GM19025 (cell line): ENCODE measurements around the gene CBR1.

Experiments used
- ATAC-seq: cut with Tn5 transposase; IDR thresholded peaks from one replicate; pipeline ENCODE4 v1.9.1; 2021; ENCODE audit warnings: mild to moderate bottlenecking, low read depth, moderate library complexity; ENCODE audit not compliant: unreplicated experiment

Gene CBR1

DNA sequence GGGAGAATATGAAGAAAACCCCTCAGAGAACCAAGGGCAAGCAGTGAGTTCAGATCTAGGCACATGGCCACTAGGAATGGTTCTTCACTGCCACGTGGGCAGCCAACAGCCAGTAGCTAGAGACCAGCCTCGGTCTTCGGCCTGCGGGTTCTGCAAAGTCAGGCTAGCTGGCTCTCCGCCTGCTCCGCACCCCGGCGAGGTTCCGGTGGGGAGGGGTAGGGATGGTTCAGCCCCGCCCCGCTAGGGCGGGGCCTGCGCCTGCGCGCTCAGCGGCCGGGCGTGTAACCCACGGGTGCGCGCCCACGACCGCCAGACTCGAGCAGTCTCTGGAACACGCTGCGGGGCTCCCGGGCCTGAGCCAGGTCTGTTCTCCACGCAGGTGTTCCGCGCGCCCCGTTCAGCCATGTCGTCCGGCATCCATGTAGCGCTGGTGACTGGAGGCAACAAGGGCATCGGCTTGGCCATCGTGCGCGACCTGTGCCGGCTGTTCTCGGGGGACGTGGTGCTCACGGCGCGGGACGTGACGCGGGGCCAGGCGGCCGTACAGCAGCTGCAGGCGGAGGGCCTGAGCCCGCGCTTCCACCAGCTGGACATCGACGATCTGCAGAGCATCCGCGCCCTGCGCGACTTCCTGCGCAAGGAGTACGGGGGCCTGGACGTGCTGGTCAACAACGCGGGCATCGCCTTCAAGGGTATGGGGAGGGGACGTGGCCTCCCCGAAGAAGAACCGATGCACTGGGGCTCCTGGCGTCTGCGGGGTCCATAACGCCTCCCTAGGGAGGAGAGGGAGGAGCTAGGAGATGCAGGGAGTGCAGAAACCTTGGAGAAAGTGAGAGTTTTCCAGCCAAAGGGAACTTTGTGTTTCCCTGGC lies at the start of gene CBR1:
Gene CBR1, plus strand, starts transcription at position 312 of the 871 bp plus-strand sequence. Its CDS starts 92 bp downstream, at position 404.
- ATAC-seq: peak; percentile 90

DNA sequence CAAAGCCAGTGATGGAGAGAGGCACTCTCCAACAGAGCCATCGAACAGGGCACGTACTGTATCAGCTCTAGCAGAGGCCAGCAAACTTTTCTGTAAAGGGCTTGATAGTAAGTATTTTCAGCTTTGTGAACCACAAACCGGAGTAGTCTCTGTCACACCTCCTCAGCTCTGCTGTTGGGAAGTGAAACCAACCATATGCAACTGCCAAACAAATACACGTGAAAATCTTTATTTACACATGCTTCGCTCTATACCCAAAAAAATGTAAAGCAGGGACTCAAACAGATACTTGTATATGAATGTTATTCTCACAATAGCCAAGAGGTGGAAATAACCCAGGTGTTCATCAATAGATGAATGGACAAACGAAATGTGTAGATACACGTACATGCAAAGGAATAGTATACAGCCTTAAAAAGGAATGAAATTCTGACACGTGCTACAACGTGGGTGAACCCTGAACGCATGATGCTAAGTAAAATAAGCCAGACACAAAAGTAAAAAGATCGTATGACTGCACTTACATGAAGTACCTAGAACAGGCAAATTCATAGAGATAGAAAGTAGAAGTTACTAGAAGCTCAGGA lies 48.5 kb upstream of the CBR1 start:
- ATAC-seq: no peak

DNA sequence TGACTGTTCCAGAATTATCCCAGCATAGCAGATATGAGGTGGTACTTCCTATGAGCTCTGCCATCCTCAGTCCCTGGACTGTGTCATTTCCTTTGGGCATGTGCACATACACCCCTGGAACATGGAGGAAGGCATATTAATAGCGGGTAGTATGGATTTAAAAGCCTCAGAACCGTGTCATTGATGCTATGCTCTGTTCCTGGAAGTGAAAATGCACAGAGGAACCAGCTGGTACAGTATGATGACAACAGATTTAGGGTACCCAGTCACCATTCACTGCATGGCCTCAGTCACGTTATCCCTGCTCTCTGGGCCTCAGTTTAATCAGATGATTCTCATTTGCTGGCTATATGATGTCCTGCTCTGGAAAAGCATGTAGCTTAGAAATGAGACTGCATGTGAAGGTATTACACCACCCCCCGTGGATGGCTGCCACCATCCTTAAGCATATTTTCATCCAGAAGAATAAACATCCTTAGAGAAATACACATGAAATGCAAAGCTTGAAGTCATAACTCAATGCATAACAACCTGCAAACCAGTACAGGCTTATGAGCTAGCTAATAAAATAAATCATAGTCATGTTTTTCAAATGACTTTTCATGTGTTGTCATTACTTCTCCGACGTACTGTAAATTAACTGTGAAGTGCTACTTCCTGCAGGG lies 47.3 kb upstream of the CBR1 start:
- ATAC-seq: no peak

DNA sequence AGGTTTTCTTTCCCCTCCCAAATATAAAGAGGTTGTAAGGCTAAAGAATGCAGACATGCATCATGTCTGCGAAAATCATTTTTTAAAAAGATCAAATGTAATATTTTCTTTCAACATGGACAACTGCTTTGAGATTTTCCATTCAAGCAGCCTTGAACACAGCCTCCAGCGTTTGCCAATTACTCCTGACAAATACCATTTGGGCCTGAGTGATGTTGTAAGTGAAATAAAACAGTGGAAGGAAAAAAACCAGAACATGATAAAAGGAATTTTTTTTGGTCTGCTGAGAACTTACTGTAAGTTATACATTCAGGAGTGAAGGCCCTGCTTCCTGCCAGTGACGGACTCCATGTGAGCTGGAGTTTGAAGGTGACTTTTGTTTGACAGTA lies 46.7 kb upstream of the CBR1 start:
- no peak for ATAC-seq

DNA sequence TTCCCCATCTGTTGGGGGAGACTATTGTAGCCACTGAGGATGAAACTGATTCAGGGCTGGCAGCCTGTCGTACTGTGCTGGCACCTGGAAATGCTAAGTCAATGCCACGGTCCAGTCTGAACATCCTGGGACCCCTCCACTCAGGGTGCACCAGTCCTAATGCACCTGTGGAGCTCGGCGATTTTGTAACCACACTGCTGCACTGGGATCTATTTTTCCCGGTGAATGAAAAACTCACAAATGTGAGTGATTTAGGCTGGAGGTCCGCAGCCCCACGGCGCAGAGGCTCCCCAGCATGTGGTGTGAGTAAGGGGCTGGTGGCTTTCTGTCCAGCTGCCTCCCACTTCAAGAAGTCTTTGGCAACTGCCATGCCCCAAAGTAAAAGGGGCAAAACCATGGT lies 45.0 kb upstream of the CBR1 start:
- ATAC-seq: no peak

DNA sequence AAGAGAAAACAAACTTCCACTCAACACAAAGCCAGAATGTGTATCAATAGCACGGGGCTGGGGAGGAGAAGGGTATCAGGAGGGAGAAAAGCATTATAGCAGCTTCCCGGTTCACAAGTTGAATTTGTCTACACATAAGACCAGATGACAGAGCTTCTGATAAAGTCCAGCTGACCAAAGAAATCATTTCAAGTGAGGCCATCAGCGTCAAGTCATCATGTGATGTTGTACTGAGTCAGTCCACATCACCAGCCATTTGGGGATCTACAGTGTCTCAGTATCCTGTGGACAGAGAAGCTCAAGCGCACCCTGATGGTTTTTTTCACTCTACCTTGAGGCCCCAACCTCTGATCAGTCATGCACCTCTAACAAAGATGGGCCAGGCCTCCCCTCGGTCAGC lies 42.5 kb upstream of the CBR1 start:
- ATAC-seq: no peak

DNA sequence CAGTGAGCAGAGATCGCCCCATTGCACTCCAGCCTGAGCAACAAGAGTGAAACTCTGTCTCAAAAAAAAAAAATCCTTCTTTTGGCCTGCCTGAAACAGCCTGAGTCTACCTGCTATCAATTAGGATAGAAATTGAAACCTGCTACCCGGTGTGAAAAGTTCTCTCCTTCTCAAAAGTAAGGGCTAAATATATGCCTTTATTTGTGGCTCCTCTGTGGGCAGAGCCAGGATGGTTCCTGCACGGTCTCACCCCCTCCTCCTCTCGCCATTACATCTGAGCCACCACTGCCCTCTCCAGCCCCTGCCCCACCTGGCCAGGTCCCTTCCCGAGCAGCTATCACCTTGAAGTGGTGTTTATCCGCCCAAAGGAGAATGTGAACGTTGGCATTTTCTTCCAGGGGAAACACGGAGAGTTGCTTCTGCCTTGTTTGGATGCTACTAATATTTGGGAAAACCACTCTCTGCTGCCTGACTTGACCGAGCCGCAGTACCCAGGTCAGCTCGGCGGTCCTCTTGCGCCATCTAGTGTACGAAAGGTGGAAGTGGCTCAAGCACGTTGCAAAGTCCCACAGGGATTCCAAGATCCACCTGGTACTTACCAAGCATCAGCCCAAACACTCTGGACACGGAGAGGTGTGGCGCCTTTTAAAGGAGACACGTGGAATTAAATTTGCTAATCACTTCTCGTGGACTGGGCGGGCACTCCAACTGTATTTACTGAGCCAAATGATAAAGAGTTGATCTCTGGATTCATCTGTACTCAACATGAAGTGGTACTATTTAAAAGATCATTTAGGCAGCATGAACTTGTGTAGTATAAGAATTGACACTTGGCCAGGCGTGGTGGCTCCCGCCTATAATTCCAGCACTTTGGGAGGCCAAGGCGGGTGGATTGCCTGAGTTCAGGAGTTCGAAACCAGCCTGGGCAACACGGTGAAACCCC lies 41.4 kb upstream of the CBR1 start:
- ATAC-seq: no peak

DNA sequence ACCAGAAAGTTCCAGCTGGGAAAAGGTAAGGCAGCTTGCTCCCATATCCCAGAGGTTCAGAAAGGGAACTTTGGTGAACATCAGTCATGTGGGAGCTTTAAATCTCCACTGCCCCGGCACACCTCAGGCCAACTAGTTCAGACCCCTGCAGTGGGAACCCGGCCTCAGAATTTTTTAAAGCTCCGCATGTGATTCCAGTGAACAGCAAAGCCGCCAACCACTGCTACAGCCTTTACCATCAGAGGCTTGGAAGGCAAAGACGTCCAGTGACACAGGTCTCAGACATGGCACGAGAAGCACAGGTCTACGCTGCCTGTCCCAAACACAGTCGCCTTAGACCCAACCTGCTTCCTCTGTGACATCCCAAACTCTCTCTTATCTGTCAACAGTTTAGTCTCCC lies 40.5 kb upstream of the CBR1 start:
- ATAC-seq: no peak

DNA sequence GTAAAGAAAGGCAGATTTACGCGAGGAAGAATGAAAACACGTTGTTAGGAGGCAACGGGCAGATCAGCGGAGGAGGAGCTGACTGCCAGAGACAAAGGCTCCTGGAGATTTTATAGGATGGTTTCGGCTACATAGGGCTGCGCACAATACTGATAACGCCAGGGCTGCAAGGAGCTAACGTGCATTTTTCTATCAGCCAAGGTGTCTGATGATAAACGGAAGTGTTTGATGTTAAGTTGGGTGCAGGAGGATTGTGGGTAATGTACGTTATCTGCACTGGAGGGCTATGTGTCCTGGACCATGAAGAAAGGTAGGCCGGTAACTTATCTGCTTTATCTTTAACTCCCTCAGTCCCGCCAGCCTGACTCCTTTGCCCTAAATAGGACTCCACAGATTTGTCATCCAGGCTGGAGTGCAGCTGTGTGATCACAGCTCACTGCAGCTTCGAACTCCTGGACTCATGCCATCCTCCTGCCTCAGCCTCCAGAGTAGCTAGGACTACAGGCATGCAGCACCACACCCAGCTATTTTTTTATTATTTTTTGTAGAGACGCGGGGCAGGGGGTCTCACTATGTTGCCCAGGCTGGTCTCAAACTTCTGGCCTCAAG lies 39.1 kb upstream of the CBR1 start:
- ATAC-seq: no peak

DNA sequence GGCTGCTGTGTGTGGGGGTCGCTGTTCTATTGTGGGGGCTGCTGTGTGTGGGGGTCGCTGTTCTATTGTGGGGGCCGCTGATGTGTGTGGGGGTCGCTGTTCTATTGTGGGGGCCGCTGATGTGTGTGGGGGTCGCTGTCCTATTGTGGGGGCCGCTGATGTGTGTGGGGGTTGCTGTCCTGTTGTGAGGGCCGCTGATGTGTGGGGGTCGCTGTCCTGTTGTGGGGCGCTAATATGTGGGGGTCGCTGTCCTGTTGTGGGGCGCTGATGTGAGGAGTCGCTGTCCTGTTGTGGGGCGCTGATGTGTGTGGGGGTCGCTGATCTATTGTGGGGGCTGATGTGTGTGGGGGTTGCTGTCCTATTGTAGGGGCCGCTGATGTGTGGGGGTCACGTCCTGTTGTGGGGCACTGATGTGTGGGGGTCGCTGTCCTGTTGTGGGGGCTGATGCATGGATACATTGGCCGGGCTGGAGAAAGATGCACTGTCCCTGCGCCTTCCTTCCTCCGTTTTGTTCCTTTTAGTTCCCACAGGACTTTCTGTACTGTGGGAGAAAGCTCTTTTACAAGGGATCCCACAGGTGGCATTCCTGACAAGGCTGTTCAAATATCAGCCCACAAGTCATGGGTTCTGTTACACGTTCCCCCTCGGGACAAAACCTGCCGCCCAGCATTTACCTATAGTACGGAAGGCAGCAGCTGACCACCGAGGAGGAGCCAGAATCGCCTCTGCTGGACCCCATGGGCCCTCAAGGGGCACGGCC lies 37.0 kb upstream of the CBR1 start:
- no peak for ATAC-seq

DNA sequence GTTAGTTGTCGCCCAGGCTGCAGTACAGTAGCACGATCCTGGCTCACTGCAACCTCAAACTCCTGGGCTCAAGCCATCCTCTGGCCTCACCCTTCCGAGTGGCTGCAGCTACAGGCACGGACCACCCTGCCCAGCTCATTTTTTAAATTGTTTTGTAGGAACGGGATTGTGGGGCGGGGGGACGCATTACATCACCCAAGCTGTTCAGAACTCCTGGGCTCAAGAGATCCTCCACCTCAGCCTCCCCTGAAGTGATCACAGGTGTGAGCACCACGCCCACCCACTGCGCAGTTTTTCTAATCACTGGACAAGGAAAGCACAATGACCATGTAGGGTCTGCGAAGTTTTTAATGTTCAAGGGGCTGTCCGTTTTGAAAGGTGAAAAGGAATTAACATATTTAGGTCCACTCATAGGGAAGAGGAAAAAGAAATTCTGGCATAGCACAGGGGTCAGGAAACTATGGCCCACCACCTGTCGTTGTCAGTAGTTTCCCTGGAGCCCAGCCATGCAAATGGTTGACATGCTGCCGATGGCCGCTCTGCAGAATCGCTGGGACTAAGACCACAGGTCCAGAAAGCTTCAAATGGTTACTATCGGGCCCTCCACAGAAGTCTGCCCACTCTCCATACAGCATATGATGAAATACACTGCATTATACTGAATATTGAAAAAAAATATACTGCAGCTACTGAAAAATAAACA lies 35.5 kb upstream of the CBR1 start:
- no peak for ATAC-seq

DNA sequence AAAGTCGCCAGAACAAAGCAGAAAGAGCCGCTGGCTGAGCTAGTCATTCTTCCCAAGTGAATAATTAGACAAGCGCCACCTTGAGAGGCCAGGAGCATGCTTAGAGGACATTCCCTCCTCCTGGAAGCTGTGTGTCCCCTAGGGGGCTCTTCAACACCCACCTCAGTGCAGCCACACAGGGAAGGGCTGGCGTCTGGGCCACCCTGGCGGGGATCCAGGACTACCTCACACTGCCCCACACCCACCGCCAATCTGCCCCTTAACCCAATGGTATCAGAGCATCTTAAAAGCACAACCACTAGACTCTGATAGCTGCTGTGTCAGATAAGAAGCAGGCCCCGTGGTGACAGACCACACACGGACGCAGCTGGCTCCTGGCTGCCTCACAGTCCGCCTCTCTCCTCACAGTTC lies 34.4 kb upstream of the CBR1 start:
- ATAC-seq: no peak

DNA sequence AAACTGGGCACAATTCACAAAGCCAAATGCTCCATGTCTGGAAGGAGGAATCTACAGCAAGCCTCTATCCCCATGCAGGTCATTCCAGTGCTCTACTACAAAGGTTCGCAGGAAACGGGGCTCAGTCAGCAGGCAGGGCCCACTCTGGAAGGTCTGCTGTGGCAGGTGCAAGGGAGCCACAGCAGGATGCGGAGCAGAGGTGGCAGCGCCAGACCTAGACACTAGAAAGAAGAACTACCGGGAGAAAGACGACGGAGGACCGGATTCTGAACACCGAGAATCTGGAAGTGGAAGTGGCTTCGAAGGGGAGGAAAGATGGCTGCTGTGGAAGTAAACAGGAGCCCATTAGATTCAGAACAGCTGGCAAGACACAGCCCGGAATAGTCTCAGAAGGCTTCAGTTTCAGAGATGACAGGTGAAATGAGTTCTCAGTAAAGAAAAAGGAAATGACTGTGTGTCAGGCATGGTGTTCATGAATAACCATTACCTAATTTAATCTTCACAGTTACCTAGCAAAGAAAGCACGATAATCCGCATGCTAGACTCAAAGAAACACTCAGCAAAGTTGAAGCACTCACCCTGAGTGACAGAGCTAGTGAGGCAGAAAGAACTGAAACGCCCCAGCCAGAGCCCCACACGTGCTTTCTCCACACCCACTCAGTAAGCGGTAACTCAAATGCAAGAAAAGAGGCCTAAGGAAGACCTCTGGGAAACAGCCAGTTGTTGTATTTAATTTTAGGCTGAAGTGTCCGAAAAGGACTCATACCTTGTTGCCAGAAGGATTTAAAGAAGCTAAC lies 30.9 kb upstream of the CBR1 start:
- ATAC-seq: no peak

DNA sequence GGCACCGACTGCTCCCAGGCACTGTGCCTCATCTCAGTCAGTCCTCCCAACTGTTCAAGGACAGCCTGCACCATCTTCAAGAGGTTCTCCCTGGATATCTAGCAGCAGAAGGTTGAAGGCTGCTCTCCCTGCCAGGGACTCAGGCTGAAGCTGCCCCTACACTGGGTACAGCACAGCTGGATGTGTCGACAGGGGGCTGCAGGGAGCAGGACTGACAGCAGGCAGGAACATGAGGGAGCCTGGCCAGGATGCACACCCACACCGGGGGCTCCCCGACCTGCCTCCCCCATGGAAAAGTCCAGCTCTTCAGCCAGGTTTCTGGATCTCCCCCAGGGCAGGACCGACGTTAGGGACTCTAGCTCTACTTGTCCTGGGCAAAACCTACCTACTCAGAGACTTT lies 30.0 kb upstream of the CBR1 start:
- ATAC-seq: no peak

DNA sequence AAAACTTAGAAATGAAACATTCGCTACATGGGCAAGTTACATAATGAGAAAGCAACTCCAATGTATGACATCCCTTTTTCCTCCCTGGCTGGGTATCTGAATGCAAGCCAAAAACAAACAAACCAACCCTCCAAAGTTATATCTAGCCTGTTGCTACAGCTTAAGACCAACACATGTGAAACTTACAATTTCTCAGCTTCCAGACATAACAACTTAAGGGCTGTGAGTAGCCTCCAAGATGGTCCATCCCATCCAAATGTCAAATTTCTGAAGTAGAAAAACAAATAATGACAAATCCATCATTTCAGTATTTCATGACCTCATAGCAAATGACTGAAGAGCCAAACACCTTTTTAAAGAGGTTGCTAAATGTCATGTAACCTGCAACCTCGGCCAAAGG lies 29.4 kb upstream of the CBR1 start:
- ATAC-seq: no peak

DNA sequence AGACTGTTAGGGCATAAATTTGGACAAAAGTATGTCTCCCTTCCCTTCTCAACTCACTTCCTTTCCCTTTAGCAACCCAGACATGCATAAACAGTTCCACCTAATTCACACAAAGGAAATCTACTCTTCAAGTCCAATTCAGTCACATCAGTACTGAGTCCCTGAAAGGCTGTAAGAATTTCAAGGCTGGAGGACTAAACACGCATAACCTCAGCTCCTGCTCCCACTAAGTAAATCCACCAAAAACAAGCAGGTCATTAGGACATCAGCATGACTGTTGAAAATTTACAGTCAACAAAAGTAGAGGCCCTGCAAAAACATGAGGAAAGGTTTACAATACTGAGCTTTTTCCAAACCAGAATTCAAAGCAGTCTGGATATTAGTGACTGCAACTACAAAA lies 27.9 kb upstream of the CBR1 start:
- no peak for ATAC-seq

DNA sequence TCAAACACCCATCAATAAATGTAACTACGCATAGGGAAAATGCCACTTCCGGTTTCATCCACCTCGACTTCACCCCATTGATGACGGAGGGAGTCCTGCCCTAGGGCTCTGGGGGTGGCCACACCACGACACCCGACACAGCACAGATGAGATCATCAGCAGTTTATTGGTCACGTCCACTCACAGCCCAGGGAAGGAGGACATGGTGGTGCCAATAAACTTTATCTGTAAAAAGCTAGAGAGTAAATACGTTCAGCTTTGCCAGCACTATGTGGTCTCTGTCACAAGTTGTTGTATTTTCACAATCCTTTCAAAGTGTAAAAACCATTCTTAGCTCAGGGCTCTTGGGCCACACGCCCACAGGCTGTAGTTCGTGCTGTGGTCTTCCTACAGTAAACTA lies 25.8 kb upstream of the CBR1 start:
- no peak for ATAC-seq

DNA sequence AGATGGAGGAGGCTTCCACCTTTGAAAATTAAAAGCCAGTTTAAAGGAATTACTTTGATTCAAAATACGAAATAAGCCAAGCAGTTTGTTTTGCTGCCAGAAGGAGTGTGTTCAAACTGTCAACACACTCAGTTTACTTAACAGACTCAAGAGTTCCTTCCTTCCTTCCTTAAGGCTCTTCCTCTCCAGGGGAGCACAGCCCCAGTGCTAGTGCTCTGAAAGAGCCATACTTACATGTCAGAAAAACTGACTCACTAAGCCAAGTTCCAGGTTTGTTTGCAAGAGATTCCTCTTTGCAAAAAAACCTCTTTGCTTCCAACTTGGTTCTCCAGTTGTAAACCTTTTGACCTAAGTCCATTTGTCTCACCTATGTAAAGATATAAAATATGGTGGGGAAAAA lies 23.8 kb upstream of the CBR1 start:
- ATAC-seq: no peak
